ENCODE measurements around the gene THAP7.

- TF ChIP-seq CTCF (IDR thresholded peaks at IDR 0.05) (no peak), POLR2AphosphoS5 (IDR thresholded peaks at IDR 0.05) (no peak)
Observed at GRCh38 chr22:20985720-20986119, 16.2 kb downstream of the THAP7 start.
